DOHH2 (cell line): ENCODE measurements around the gene CHFR.
A peak's percentile ranks its signal among the peaks of the same experiment; 100 is the strongest.

Source experiments
- H3F3A ChIP-seq: fragments of 200-600 bp; sonication (generic), shearing (Covaris generic); 2 replicates; pipeline ENCODE4 v1.6.0; 2016; ENCODE audit warnings: antibody characterized with exemption, mild to moderate bottlenecking; ENCODE audit not compliant: control insufficient read depth, insufficient read depth
- H3K27ac ChIP-seq: fragments of 200-600 bp; sonication (generic); 2 replicates; pipeline ENCODE4 v1.5.1; 2014; ENCODE audit warnings: low read depth, mild to moderate bottlenecking, low read length, moderate library complexity
- H3K27me3 ChIP-seq: fragments of 200-600 bp; sonication (generic); 2 replicates; pipeline ENCODE4 v1.6.1; 2014; ENCODE audit warnings: mild to moderate bottlenecking, low read length, mixed read lengths; ENCODE audit not compliant: control insufficient read depth
- H3K36me3 ChIP-seq: fragments of 200-600 bp; sonication (generic); 2 replicates; pipeline ENCODE4 v1.6.1; 2014; ENCODE audit warnings: mild to moderate bottlenecking, low read length, moderate library complexity, mixed read lengths; ENCODE audit not compliant: control insufficient read depth
- H3K4me1 ChIP-seq: fragments of 200-600 bp; sonication (generic); 2 replicates; pipeline ENCODE4 v1.6.1; 2014; ENCODE audit warnings: mild to moderate bottlenecking, low read length, mixed read lengths; ENCODE audit not compliant: control insufficient read depth
- H3K4me2 ChIP-seq: fragments of 200-600 bp; sonication (generic); 2 replicates; pipeline ENCODE4 v1.6.0; 2014; ENCODE audit warnings: mild to moderate bottlenecking, low read length, moderate library complexity
- H3K4me3 ChIP-seq: fragments of 200-600 bp; sonication (generic); 2 replicates; pipeline ENCODE4 v1.5.1; 2014; ENCODE audit warnings: mild to moderate bottlenecking, low read length, mixed read lengths
- H3K79me2 ChIP-seq: fragments of 200-600 bp; sonication (generic); 2 replicates; pipeline ENCODE4 v1.6.1; 2014; ENCODE audit warnings: mild to moderate bottlenecking, low read length, mixed read lengths; ENCODE audit not compliant: control insufficient read depth
- H3K9me2 ChIP-seq: fragments of 200-600 bp; sonication (generic); replicated peaks from 2 replicates; pipeline ENCODE4 v1.6.1; 2014; ENCODE audit warnings: mild to moderate bottlenecking, low read length, mixed read lengths; ENCODE audit not compliant: control insufficient read depth
- H3K9me3 ChIP-seq: fragments of 200-600 bp; sonication (generic); 2 replicates; pipeline ENCODE4 v1.6.1; 2014; ENCODE audit warnings: antibody characterized with exemption, low read length, mixed read lengths; ENCODE audit not compliant: control insufficient read depth, insufficient read depth
- H4K20me1 ChIP-seq: fragments of 200-600 bp; sonication (generic); 2 replicates; pipeline ENCODE4 v1.6.0; 2014; ENCODE audit warnings: low read depth, mild to moderate bottlenecking, antibody characterized with exemption, low read length, moderate library complexity; ENCODE audit not compliant: control insufficient read depth, insufficient read depth
- CTCF ChIP-seq: fragments of 200-600 bp; sonication (generic); IDR thresholded peaks from one replicate; pipeline ENCODE4 v1.5.1; 2014; ENCODE audit warnings: antibody characterized with exemption, mild to moderate bottlenecking, low read depth, low read length; ENCODE audit not compliant: poor library complexity, severe bottlenecking
- EZH2phosphoT487 ChIP-seq: fragments of 200-600 bp; sonication (generic); IDR thresholded peaks from 2 replicates; pipeline ENCODE4 v1.6.1; 2017; ENCODE audit warnings: borderline replicate concordance, mild to moderate bottlenecking, antibody characterized with exemption, low read length, moderate library complexity, mixed read lengths

CHFR gene

GRCh38 chr12:132904718-132905328 lies 17.4 kb upstream of the CHFR start:
- peak overlapping the region; percentile 15 for H3K4me2 ChIP-seq
- H3F3A ChIP-seq: 0 out of 2 replicates have a peak, but pooled peaks cover 8% of the 10 kb centered on the region
- TF ChIP-seq EZH2phosphoT487 (no peak), CTCF (peak; percentile 91)
- H4K20me1 ChIP-seq: no peaks in the 10 kb centered on the region
- H3K27ac ChIP-seq: no peak overlapping the region
- no peaks in the 10 kb centered on the region for H3K36me3 ChIP-seq
- peaks cover 10% of the 10 kb centered on the region for H3K9me3 ChIP-seq
- no peaks in the 10 kb centered on the region for H3K79me2 ChIP-seq
- H3K4me1 ChIP-seq: peaks cover 13% of the 10 kb centered on the region
- H3K4me3 ChIP-seq: 0 out of 2 replicates have a peak overlapping the region, but pooled peaks have one; percentile 20
- H3K9me2 ChIP-seq: no peaks in the 10 kb centered on the region
- H3K27me3 ChIP-seq: no peaks in the 10 kb centered on the region

GRCh38 chr12:132899033-132899432 lies 11.6 kb upstream of the CHFR start:
- Histone ChIP-seq H3K4me3 (no peak overlapping the region), H3K4me1 (no peaks in the 10 kb centered on the region), H3K36me3 (no peaks in the 10 kb centered on the region), H4K20me1 (no peaks in the 10 kb centered on the region), H3K27me3 (no peaks in the 10 kb centered on the region), H3F3A (no peaks in the 10 kb centered on the region), H3K9me3 (no peaks in the 10 kb centered on the region; the same call in 1 of the 2 replicates), H3K4me2 (no peak overlapping the region), H3K9me2 (no peaks in the 10 kb centered on the region), H3K79me2 (no peaks in the 10 kb centered on the region), H3K27ac (no peak overlapping the region)
- TF ChIP-seq EZH2phosphoT487: no peak

GRCh38 chr12:132888852-132889251 lies 1.4 kb upstream of the CHFR start:
- H3K9me3 ChIP-seq: peaks cover 19% of the 10 kb centered on the region

More at GRCh38 chr12:132888852-132889251, 1.4 kb upstream of the CHFR start:
- Histone ChIP-seq H3K4me3 (peak overlapping the region; percentile 96), H3F3A (no peaks in the 10 kb centered on the region), H3K79me2 (peaks cover 25% of the 10 kb centered on the region), H4K20me1 (no peaks in the 10 kb centered on the region), H3K27ac (no peak overlapping the region), H3K4me1 (peaks cover 17% of the 10 kb centered on the region), H3K4me2 (peak overlapping the region; percentile 95), H3K36me3 (peaks cover 21% of the 10 kb centered on the region), H3K9me2 (no peaks in the 10 kb centered on the region), H3K27me3 (no peaks in the 10 kb centered on the region)
- no peak for TF ChIP-seq EZH2phosphoT487
- TF ChIP-seq CTCF: no peak
